Measurements from ENCODE around the gene PNPLA8. TPM values are rescaled to one million over a fixed set of nuclear protein-coding genes. Genes with fewer than 3 reads are reported as not detected.

Gene PNPLA8
- total RNA-seq, 6 experiments from 2014 or later, result 16.2 to 18.7 (median 17.8) TPM

DNA sequence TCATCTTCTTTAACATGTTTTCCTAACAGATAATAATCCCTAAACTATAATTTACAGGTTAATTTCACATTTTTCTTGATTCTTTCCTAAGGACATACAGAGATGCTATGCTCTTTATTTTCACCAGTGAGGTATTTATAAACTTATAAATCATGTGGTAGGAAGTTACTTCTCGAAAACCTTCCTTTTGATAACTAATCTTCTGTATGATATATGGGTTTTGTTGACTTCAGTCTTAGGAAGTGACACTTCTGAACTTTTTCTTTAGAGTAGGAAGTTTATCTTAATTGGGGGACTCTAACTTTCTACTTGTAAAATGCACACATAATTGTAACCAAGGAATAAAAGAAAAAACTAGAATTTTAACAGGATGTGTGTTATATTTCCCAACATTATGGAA, 9.8 kb upstream of the PNPLA8 start:
- Mint-ChIP-seq H3K4me1 (ENCODE audit: low read depth) (no peaks in the 10 kb centered on the region), H3K9me3 (no peaks in the 10 kb centered on the region), H3K27me3 (ENCODE audit: insufficient read depth) (no peaks in the 10 kb centered on the region; the same call in 1 of the 2 replicates), H3K36me3 (ENCODE audit: low read depth) (no peaks in the 10 kb centered on the region), H3K27ac (no peak overlapping the region), H3K4me3 (no peak overlapping the region)
- no peak for DNase-seq
- TF ChIP-seq, protein P1, sequence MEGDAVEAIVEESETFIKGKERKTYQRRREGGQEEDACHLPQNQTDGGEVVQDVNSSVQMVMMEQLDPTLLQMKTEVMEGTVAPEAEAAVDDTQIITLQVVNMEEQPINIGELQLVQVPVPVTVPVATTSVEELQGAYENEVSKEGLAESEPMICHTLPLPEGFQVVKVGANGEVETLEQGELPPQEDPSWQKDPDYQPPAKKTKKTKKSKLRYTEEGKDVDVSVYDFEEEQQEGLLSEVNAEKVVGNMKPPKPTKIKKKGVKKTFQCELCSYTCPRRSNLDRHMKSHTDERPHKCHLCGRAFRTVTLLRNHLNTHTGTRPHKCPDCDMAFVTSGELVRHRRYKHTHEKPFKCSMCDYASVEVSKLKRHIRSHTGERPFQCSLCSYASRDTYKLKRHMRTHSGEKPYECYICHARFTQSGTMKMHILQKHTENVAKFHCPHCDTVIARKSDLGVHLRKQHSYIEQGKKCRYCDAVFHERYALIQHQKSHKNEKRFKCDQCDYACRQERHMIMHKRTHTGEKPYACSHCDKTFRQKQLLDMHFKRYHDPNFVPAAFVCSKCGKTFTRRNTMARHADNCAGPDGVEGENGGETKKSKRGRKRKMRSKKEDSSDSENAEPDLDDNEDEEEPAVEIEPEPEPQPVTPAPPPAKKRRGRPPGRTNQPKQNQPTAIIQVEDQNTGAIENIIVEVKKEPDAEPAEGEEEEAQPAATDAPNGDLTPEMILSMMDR (IDR thresholded peaks at IDR 0.05), result no peak

DNA sequence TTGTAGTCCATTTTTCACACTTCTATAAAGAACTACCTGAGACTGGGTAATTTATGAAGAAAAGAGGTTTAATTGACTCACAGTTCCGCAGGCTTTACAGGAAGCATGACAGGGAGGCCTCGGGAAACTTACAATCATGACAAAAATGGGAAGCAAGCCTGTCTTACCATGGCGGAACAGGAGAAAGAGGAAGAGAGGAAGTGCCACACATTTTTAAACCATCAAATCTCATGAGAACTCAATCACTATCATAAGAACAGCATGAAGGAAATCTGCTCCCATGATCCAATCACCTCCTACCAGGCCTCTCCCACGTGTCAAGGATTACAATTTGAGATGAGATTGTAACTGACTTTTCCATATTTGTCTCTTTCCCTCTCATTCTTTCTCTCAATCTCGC, 9.3 kb upstream of the PNPLA8 start:
- TF ChIP-seq, protein P1 (IDR thresholded peaks at IDR 0.05), result no peak
- H3K27me3 Mint-ChIP-seq (ENCODE audit: insufficient read depth), result no peaks in the 10 kb centered on the region; the same call in 1 of the 2 replicates
- no peak overlapping the region for H3K4me3 Mint-ChIP-seq
- H3K4me1 Mint-ChIP-seq (ENCODE audit: low read depth), result no peaks in the 10 kb centered on the region
- H3K27ac Mint-ChIP-seq, result no peak overlapping the region
- H3K9me3 Mint-ChIP-seq, result no peaks in the 10 kb centered on the region
- no peaks in the 10 kb centered on the region for H3K36me3 Mint-ChIP-seq (ENCODE audit: low read depth)
- no peak for DNase-seq

DNA sequence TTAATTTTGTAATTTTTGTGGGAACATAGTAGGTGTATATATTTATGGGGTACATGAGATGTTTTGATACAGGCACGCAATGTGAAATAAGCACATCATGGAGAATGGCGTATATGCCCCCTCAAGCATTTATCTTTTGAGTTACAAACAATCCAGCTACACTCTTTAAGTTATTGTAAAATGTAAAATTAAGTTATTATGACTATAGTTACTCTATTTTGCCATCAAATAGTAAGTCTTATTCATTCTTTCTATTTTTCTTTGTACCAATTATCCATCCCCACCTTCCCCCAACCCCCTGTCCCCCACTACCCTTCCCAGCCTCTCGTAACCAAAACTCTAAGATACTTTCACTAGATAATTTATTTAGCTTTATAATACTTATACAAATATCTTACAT, 7.8 kb upstream of the PNPLA8 start:
- no peak for DNase-seq
- H3K27ac Mint-ChIP-seq, result no peak overlapping the region
- H3K4me3 Mint-ChIP-seq, result no peak overlapping the region
- H3K9me3 Mint-ChIP-seq, result no peaks in the 10 kb centered on the region
- TF ChIP-seq, protein P1 (IDR thresholded peaks at IDR 0.05), result no peak
- H3K4me1 Mint-ChIP-seq (ENCODE audit: low read depth), result no peaks in the 10 kb centered on the region
- no peaks in the 10 kb centered on the region; the same call in 1 of the 2 replicates for H3K27me3 Mint-ChIP-seq (ENCODE audit: insufficient read depth)
- no peaks in the 10 kb centered on the region for H3K36me3 Mint-ChIP-seq (ENCODE audit: low read depth)

DNA sequence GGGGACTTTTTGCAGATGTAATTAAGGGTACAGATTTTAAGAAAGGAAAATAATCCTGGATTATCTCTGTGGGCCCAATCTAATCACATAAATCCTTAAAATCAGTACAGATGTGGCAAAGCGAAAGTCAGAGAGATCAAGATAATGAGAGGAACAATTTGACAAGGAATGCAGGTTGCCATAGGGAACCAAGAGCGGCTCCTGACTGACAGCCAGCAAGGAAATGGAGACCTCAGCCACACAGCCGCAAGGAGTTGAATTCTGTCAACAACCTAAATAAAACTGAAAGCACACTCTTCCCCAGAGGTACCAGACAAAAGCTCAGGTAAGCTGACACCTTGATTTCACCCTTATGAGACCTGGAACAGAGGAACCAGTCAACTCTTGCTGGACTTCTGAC, 3.4 kb upstream of the PNPLA8 start:
- H3K9me3 Mint-ChIP-seq, result no peaks in the 10 kb centered on the region
- no peak overlapping the region for H3K27ac Mint-ChIP-seq
- H3K4me3 Mint-ChIP-seq, result no peak overlapping the region
- no peaks in the 10 kb centered on the region for H3K36me3 Mint-ChIP-seq (ENCODE audit: low read depth)
- no peak for DNase-seq
- H3K27me3 Mint-ChIP-seq (ENCODE audit: insufficient read depth), result peaks cover 4% of the 10 kb centered on the region
- H3K4me1 Mint-ChIP-seq (ENCODE audit: low read depth), result peaks cover 7% of the 10 kb centered on the region
- TF ChIP-seq, protein P1 (IDR thresholded peaks at IDR 0.05), result no peak

GRCh38 chr7:108528183-108528712, 2.3 kb upstream of the PNPLA8 start:
- Mint-ChIP-seq H3K27ac (no peak overlapping the region), H3K4me1 (ENCODE audit: low read depth) (peaks cover 17% of the 10 kb centered on the region), H3K9me3 (no peaks in the 10 kb centered on the region)

More at GRCh38 chr7:108528183-108528712, 2.3 kb upstream of the PNPLA8 start:
- Mint-ChIP-seq H3K27me3 (ENCODE audit: insufficient read depth) (peaks cover 4% of the 10 kb centered on the region), H3K4me3 (no peak overlapping the region), H3K36me3 (ENCODE audit: low read depth) (no peaks in the 10 kb centered on the region)
- TF ChIP-seq, protein P1 (IDR thresholded peaks at IDR 0.05), result no peak
- no peak for DNase-seq

All from HFFc6 (cell line).